NCI-H460 (cell line): Measurements from ENCODE around the gene ATG9A. TPM values are rescaled to one million over a fixed set of nuclear protein-coding genes. Genes with fewer than 3 reads are reported as not detected.
A peak's percentile ranks its signal among the peaks of the same experiment; 100 is the strongest.
"Not testable (repeated sequence)": the region's sequence is repeated elsewhere in the genome, so short reads cannot be mapped to it uniquely, and the experiment has no call there.

Experiments used
- DNase-seq: peaks from one replicate; pipeline ENCODE4 v3.0.0-alpha.2; 2016; ENCODE audit warnings: low read depth; ENCODE audit errors: extremely low read depth
- polyA plus RNA-seq: library from polyadenylated mRNA; depleted of rRNA; stranded (reverse); fragments of >200 nt; gene quantifications from 2 replicates; pipeline ENCODE4 v1.2.3, GENCODE V29; 2014; cell fraction: nucleus; rRNA removed
- total RNA-seq: library from RNA; depleted of rRNA; stranded (reverse); fragments of >200 nt; shearing (Covaris generic); gene quantifications from 2 replicates; pipeline ENCODE4 v1.2.3, GENCODE V29; 2014; rRNA removed

The ATG9A gene
- total RNA-seq = 44.2 and 44.9 TPM in 2 replicates
- 46.8 and 60.0 TPM in 2 replicates for polyA plus RNA-seq

- peak; percentile 99 for DNase-seq
Observed at GRCh38 chr2:219229305-219230058, at the start of gene ATG9A, which contains the start of gene ANKZF1. Gene ATG9A (minus strand): TSS chr2:219229636. CDS start chr2:219228024, 1,612 bp downstream. Gene ANKZF1 (plus strand): TSS chr2:219229806. CDS start chr2:219230258, 452 bp downstream.

- DNase-seq = no peak
Observed at GRCh38 chr2:219278655-219279150, 49.3 kb upstream of the ATG9A start.

- DNase-seq = peak; percentile 79
Observed at GRCh38 chr2:219277703-219278654, 48.5 kb upstream of the ATG9A start.

GRCh38 chr2:219274361-219274921 is 45.0 kb upstream of the ATG9A start:
- no peak for DNase-seq

- DNase-seq = no peak
Observed at GRCh38 chr2:219273937-219274336, 44.5 kb upstream of the ATG9A start.

GRCh38 chr2:219272995-219273394 is 43.6 kb upstream of the ATG9A start:
- no peak for DNase-seq

GRCh38 chr2:219272356-219272755 is 42.9 kb upstream of the ATG9A start:
- no peak for DNase-seq

- DNase-seq = no peak
Observed at GRCh38 chr2:219271021-219271420, 41.6 kb upstream of the ATG9A start.

GRCh38 chr2:219270055-219270372 is 40.6 kb upstream of the ATG9A start:
- no peak for DNase-seq

- DNase-seq = no peak
Observed at GRCh38 chr2:219269362-219270054, 40.1 kb upstream of the ATG9A start.

- DNase-seq = no peak
Observed at GRCh38 chr2:219268294-219268693, 38.9 kb upstream of the ATG9A start.

- no peak for DNase-seq
Observed at GRCh38 chr2:219266886-219267285, 37.5 kb upstream of the ATG9A start.

- DNase-seq = no peak
Observed at GRCh38 chr2:219266232-219266631, 36.8 kb upstream of the ATG9A start.

GRCh38 chr2:219261024-219261855 is 31.8 kb upstream of the ATG9A start:
- DNase-seq = no peak

GRCh38 chr2:219258942-219259341 is 29.5 kb upstream of the ATG9A start:
- not testable (repeated sequence) for DNase-seq

GRCh38 chr2:219254590-219255201 is 25.3 kb upstream of the ATG9A start:
- DNase-seq = no peak

GRCh38 chr2:219253753-219254589 is 24.5 kb upstream of the ATG9A start, which contains the start of gene TUBA4A:
Gene TUBA4A (minus strand): TSS chr2:219253918. CDS start chr2:219253858, 60 bp downstream.
- peak; percentile 78 for DNase-seq
